ENCODE data around the gene AACS.

DNA sequence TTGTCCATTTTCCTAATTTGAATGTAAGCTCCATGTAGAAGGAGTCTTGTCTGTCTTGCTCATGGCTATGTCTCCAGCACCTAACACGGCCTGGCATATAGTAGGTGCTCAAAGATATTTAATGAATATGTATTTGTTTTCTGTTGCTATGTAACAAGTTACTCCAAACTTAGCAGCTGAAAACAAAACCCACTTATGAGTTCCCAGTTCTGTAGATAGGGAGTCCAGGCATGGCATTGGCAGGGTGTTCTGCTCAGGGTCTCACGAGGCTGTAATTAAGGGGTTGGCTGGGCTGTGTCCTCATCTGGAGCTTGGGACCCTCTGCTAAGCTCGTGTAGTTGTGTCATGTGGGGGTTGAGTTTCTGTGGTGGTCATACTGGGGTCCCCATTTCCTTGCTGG, 106.0 kb downstream of the AACS start:
- TF ChIP-seq CTCF (IDR thresholded peaks at IDR 0.05; ENCODE audit: low read depth, low read length, poor library complexity, severe bottlenecking) (no peak), EZH2phosphoT487 (IDR thresholded peaks at IDR 0.05; ENCODE audit: borderline replicate concordance, low read length) (no peak)

All from DOHH2 (cell line).